Mesenchymal stem cell (in vitro differentiated cells and primary cell): ENCODE results near the gene NPAS3.

ENCODE experiments used
- DNase-seq: peaks from one replicate; pipeline ENCODE4 v3.0.0-alpha.2; 2013
- H2AFZ ChIP-seq: one replicate; pipeline ENCODE4 v1.6.1; 2013; ENCODE audit warnings: low read depth, mild to moderate bottlenecking, control low read depth, inconsistent platforms, low read length, moderate library complexity
- H2AK5ac ChIP-seq: 2 replicates; pipeline ENCODE4 v1.6.1; 2013; ENCODE audit warnings: low read length, moderate library complexity, mild to moderate bottlenecking, inconsistent platforms; ENCODE audit not compliant: severe bottlenecking
- H2BK120ac ChIP-seq: one replicate; pipeline ENCODE4 v1.6.1; 2013; ENCODE audit warnings: low read depth, mild to moderate bottlenecking, inconsistent platforms, low read length, moderate library complexity
- H2BK12ac ChIP-seq, 2 experiments: one replicate each; pipeline ENCODE4 v1.6.1; 2013; ENCODE audit warnings: inconsistent platforms in 2 of 2, low read length in 2 of 2, mild to moderate bottlenecking in 2 of 2, moderate library complexity in 2 of 2, control low read depth in 1 of 2
- H2BK15ac ChIP-seq: one replicate; pipeline ENCODE4 v1.6.1; 2013; ENCODE audit warnings: mild to moderate bottlenecking, low read depth, inconsistent platforms; ENCODE audit not compliant: poor library complexity, severe bottlenecking
- H2BK5ac ChIP-seq: 2 replicates; pipeline ENCODE4 v1.6.1; 2013; ENCODE audit warnings: low read depth, mild to moderate bottlenecking, low read length, control low read depth, inconsistent platforms; ENCODE audit not compliant: poor library complexity, severe bottlenecking
- H3K14ac ChIP-seq, 2 experiments: one replicate each; pipeline ENCODE4 v1.6.1; 2013; ENCODE audit warnings: inconsistent platforms in 2 of 2, low read length in 2 of 2, control low read depth in 1 of 2, mild to moderate bottlenecking in 1 of 2, moderate library complexity in 1 of 2
- H3K18ac ChIP-seq, 2 experiments: one replicate each; pipeline ENCODE4 v1.6.1; 2013; ENCODE audit warnings: inconsistent platforms in 2 of 2, low read length in 2 of 2, control low read depth in 1 of 2, low read depth in 1 of 2, mild to moderate bottlenecking in 1 of 2
- H3K23ac ChIP-seq, 2 experiments: one replicate each; pipeline ENCODE4 v1.6.1; 2013; ENCODE audit warnings: inconsistent platforms in 2 of 2, low read length in 2 of 2, mild to moderate bottlenecking in 2 of 2, moderate library complexity in 2 of 2, control low read depth in 1 of 2
- H3K27ac ChIP-seq: 2 replicates; pipeline ENCODE4 v1.5.1; 2013; ENCODE audit warnings: mild to moderate bottlenecking, moderate library complexity, low read length, control low read depth, inconsistent platforms; ENCODE audit not compliant: poor library complexity, severe bottlenecking
- H3K27me3 ChIP-seq, 2 experiments: 2 replicates each; pipeline versions ENCODE4 v1.6.1 to v1.7.0; 2013; ENCODE audit warnings: low read length in 2 of 2, mild to moderate bottlenecking in 2 of 2, moderate library complexity in 2 of 2, control low read depth in 1 of 2, inconsistent platforms in 1 of 2; ENCODE audit not compliant: control insufficient read depth in 1 of 2, insufficient read depth in 1 of 2
- H3K36me3 ChIP-seq, 2 experiments: 2 replicates each; pipeline versions ENCODE4 v1.6.1 to v1.7.0; 2013; ENCODE audit warnings: low read length in 2 of 2, control low read depth in 1 of 2, inconsistent platforms in 1 of 2, low read depth in 1 of 2, mild to moderate bottlenecking in 1 of 2; ENCODE audit not compliant: insufficient read depth in 2 of 2, control insufficient read depth in 1 of 2
- H3K4ac ChIP-seq, 2 experiments: one replicate each; pipeline ENCODE4 v1.6.1; 2013; ENCODE audit warnings: inconsistent platforms in 2 of 2, low read length in 2 of 2, mild to moderate bottlenecking in 2 of 2, moderate library complexity in 2 of 2, control low read depth in 1 of 2, low read depth in 1 of 2
- H3K4me1 ChIP-seq: 2 replicates; pipeline ENCODE4 v1.6.1; 2013; ENCODE audit warnings: low read depth, low read length, control low read depth; ENCODE audit not compliant: control insufficient read depth, insufficient read depth
- H3K4me2 ChIP-seq: 2 replicates; pipeline ENCODE4 v1.6.1; 2013; ENCODE audit warnings: low read length, mild to moderate bottlenecking, inconsistent platforms; ENCODE audit not compliant: poor library complexity, severe bottlenecking
- H3K4me3 ChIP-seq, 2 experiments: 2 replicates each; pipeline versions ENCODE4 v1.5.1 to v1.7.0; 2013; ENCODE audit warnings: low read length in 2 of 2, mild to moderate bottlenecking in 2 of 2, control low read depth in 1 of 2, low read depth in 1 of 2; ENCODE audit not compliant: insufficient read depth in 1 of 2
- H3K79me1 ChIP-seq: replicated peaks from 2 replicates; pipeline ENCODE4 v1.6.1; 2013; ENCODE audit warnings: mild to moderate bottlenecking, control low read depth, low read length, inconsistent platforms; ENCODE audit not compliant: poor library complexity, severe bottlenecking
- H3K9ac ChIP-seq: 2 replicates; pipeline ENCODE4 v1.7.0; 2013; ENCODE audit warnings: mild to moderate bottlenecking, low read length, moderate library complexity
- H3K9me3 ChIP-seq: 2 replicates; pipeline ENCODE4 v1.7.0; 2013; ENCODE audit warnings: mild to moderate bottlenecking, low read length; ENCODE audit not compliant: control insufficient read depth
- H4K8ac ChIP-seq: one replicate; pipeline ENCODE4 v1.6.1; 2013; ENCODE audit warnings: inconsistent platforms, mild to moderate bottlenecking, low read length, moderate library complexity
- H4K91ac ChIP-seq: one replicate; pipeline ENCODE4 v1.6.1; 2013; ENCODE audit warnings: mild to moderate bottlenecking, low read length, inconsistent platforms
- WGBS: methylation state at CpG from one replicate; pipeline ENCODE4 v1.1.7; 2013; ENCODE audit warnings: mixed read lengths; 5-methylcytosine and 5-hydroxymethylcytosine counted together

The NPAS3 gene

DNA sequence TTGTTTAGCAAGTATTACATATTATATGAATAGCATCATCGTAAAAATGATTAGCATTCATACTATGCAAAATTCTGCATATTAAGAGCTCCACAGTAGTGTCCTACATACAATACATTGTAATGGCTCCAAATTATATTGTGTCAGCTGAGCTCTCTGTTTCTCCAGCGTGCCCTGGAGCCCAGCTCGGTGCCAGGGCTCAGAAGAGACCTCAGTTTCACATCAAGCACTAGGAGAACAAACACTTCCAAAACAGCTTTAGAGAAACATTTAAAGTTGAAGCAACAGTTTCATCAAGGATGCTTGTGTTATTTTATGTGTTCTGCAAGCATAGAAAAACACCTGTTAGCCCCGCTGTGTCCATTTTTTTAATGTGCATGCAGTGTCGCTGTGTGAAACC lies 555.3 kb downstream of the NPAS3 start:
- H3K23ac ChIP-seq, result no peak overlapping the region
- 98% methylated on average over 5 of the region's 5 CpGs for WGBS

DNA sequence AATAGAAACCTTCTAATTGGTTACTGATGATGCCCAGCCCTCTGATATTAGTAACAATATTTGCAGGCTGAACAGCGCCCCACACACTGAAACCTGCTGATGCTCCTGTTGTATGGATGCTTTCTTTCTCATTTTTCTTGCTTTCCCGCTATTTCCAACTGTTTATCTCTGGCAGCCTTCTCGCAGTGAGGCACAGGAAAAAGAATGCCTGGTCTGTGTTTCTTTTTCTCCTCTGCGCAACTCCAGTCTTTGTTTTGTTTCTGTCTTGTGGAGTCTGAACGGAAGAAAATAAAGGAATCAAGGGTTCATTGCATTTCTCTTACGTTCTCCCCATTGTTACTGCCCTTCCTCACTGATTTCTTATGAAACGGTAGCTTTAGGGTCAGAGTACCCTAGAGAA lies 561.0 kb downstream of the NPAS3 start:
- Histone ChIP-seq H4K8ac (no peak overlapping the region), H2BK12ac (no peak overlapping the region), H3K18ac (no peak overlapping the region), H3K4me3 (no peak overlapping the region), H3K4ac (no peak overlapping the region), H3K9ac (no peak overlapping the region), H4K91ac (no peak overlapping the region), H3K9me3 (no peaks in the 10 kb centered on the region), H2BK15ac (no peak overlapping the region), H3K27me3 (no peaks in the 10 kb centered on the region), H3K14ac (no peak overlapping the region), H3K4me1 (no peaks in the 10 kb centered on the region), H2BK120ac (no peak overlapping the region), H2BK5ac (no peak overlapping the region), H3K23ac (no peak overlapping the region), H2AFZ (no peak overlapping the region), H3K36me3 (no peaks in the 10 kb centered on the region), H3K79me1 (no peaks in the 10 kb centered on the region), H3K27ac (no peak overlapping the region), H2AK5ac (no peak overlapping the region), H3K4me2 (no peak overlapping the region)
- no peak for DNase-seq
- WGBS, result 89% methylated on average over 6 of the region's 7 CpGs

More for the DNA sequence above, 555.3 kb downstream of the NPAS3 start:
- H2AK5ac ChIP-seq, result no peak overlapping the region
- H3K4me2 ChIP-seq, result no peak overlapping the region
- H3K18ac ChIP-seq, result no peak overlapping the region
- H3K36me3 ChIP-seq, result no peaks in the 10 kb centered on the region
- no peak overlapping the region for H2BK15ac ChIP-seq
- no peak overlapping the region for H3K14ac ChIP-seq
- no peak overlapping the region for H2BK120ac ChIP-seq
- peaks cover 0 to 6% of the 10 kb centered on the region in 2 experiments for H3K27me3 ChIP-seq
- H3K79me1 ChIP-seq, result no peaks in the 10 kb centered on the region
- no peak overlapping the region for H4K8ac ChIP-seq
- H2BK5ac ChIP-seq, result no peak overlapping the region
- no peak for DNase-seq
- no peak overlapping the region for H2BK12ac ChIP-seq
- no peak overlapping the region for H3K4ac ChIP-seq
- H3K9ac ChIP-seq, result no peak overlapping the region
- H3K9me3 ChIP-seq, result no peaks in the 10 kb centered on the region
- no peak overlapping the region for H3K27ac ChIP-seq
- no peak overlapping the region for H2AFZ ChIP-seq
- no peak overlapping the region for H3K4me3 ChIP-seq
- H3K4me1 ChIP-seq, result no peaks in the 10 kb centered on the region
- H4K91ac ChIP-seq, result no peak overlapping the region

DNA sequence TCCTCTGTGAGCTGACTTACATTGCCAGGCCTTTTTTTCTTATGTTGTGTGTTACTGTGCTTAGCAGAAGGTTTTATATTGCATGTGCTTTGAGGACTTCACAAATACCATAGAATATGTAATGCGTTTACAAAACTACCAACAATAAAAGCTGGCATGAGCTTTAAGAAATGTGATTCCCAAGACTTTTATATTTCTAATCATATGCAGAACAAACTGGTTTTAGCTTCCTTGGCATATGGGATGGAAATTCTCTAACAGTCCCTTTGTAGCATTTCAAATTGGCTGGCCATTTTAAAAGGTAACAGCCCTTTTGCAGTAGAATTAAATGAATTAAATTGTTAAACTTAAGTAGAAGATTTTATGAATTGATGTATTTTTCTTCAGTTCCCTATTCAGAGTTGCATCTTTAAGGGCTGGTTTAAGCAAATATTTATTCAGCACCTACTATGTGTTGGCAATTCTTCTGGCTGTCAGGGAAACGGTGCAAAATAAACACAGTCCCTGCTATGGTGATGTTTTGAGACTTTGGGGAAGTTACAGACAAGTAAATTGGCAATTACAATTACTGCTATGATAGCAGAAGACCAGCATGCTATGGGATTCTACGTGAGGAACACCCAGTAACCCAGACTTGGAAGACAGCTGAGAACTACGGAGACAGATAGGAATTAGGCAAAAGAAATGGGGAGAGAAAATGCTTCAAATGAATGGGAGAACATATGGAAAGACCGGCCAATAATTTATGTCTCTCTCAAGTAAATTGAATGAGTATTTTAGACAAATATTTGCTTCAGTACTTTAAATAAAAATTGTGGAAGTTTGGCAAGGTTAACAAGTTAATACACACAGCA lies 565.8 kb downstream of the NPAS3 start:
- H3K4me2 ChIP-seq, result no peak overlapping the region
- H3K79me1 ChIP-seq, result no peaks in the 10 kb centered on the region
- no peak overlapping the region for H4K91ac ChIP-seq
- H3K18ac ChIP-seq, result no peak overlapping the region
- H3K9me3 ChIP-seq, result no peaks in the 10 kb centered on the region
- H2BK15ac ChIP-seq, result no peak overlapping the region
- H2AFZ ChIP-seq, result no peak overlapping the region
- WGBS, result 91% methylated on average over 3 of the region's 5 CpGs
- no peak overlapping the region for H3K27ac ChIP-seq
- H3K27me3 ChIP-seq, result no peaks in the 10 kb centered on the region
- no peak overlapping the region for H3K23ac ChIP-seq
- no peak overlapping the region for H2BK5ac ChIP-seq
- no peak overlapping the region for H2AK5ac ChIP-seq
- no peak overlapping the region for H3K9ac ChIP-seq
- H2BK120ac ChIP-seq, result no peak overlapping the region
- H2BK12ac ChIP-seq, result no peak overlapping the region
- no peak overlapping the region for H3K4ac ChIP-seq
- no peak for DNase-seq
- H3K14ac ChIP-seq, result no peak overlapping the region
- H3K4me3 ChIP-seq, result no peak overlapping the region
- H3K36me3 ChIP-seq, result no peaks in the 10 kb centered on the region
- H3K4me1 ChIP-seq, result no peaks in the 10 kb centered on the region
- H4K8ac ChIP-seq, result no peak overlapping the region

GRCh38 chr14:33505266-33505962 lies 566.7 kb downstream of the NPAS3 start:
- Histone ChIP-seq H3K4me2 (no peak overlapping the region), H3K14ac (no peak overlapping the region), H3K9ac (no peak overlapping the region), H3K4ac (no peak overlapping the region), H2BK5ac (no peak overlapping the region), H3K27ac (no peak overlapping the region), H3K9me3 (no peaks in the 10 kb centered on the region), H3K27me3 (no peaks in the 10 kb centered on the region), H3K4me3 (no peak overlapping the region), H2BK120ac (no peak overlapping the region), H3K4me1 (no peaks in the 10 kb centered on the region), H3K23ac (no peak overlapping the region), H2AFZ (no peak overlapping the region), H3K36me3 (no peaks in the 10 kb centered on the region), H4K91ac (no peak overlapping the region), H2BK12ac (no peak overlapping the region), H3K79me1 (no peaks in the 10 kb centered on the region), H2BK15ac (no peak overlapping the region), H3K18ac (no peak overlapping the region), H4K8ac (no peak overlapping the region), H2AK5ac (no peak overlapping the region)
- no peak for DNase-seq
- 94% methylated on average over 3 of the region's 4 CpGs for WGBS
